SK-N-SH (cell line): ENCODE results near the gene EPB41L1. TPM values are rescaled to one million over a fixed set of nuclear protein-coding genes. Genes with fewer than 3 reads are reported as not detected.

Source experiments
- CTCF ChIA-PET: fragments of 300-600, 350-600 bp; formaldehyde crosslinking; extraction: SDS; loops from one replicate; lab custom pipeline; 2021; lab: Yijun Ruan, JAX
- POLR2A ChIA-PET: fragments of 350-600 bp; sonication (Branson Sonifier 250); formaldehyde crosslinking; extraction: SDS; loops from one replicate; lab custom pipeline; 2020; ENCODE audit warnings: antibody characterized with exemption, inconsistent platforms; lab: Yijun Ruan, JAX
- DNase-seq: peaks from one replicate; pipeline ENCODE4 v3.0.0; 2012
- H2AFZ ChIP-seq: fragments of 200-600 bp; sonication (generic); 2 replicates; pipeline ENCODE4 v1.8.1; 2016; ENCODE audit warnings: antibody characterized with exemption, mild to moderate bottlenecking, low read depth
- H3F3A ChIP-seq: fragments of 200-600 bp; sonication (generic); replicated peaks from 2 replicates; pipeline ENCODE3; 2016; ENCODE audit warnings: antibody characterized with exemption, mild to moderate bottlenecking; ENCODE audit not compliant: insufficient read depth
- H3K27ac ChIP-seq, 2 experiments: fragments of 200-500 bp in 1 of 2; fragments of 200-600 bp in 1 of 2; sonication (Bioruptor generic) in 1 of 2; sonication (generic), shearing (Covaris generic) in 1 of 2; 2 replicates each; pipeline versions ENCODE4 v1.5.1 to v1.6.1; 2014 to 2016; ENCODE audit warnings: low read depth in 2 of 2, inconsistent platforms in 1 of 2, low read length in 1 of 2, mild to moderate bottlenecking in 1 of 2, mixed read lengths in 1 of 2
- H3K27me3 ChIP-seq: fragments of 200-600 bp; sonication (generic), shearing (Covaris generic); 2 replicates; pipeline ENCODE4 v1.6.1; 2016; ENCODE audit warnings: mixed run types; ENCODE audit not compliant: insufficient read depth
- H3K36me3 ChIP-seq, 2 experiments: fragments of 200-500 bp in 1 of 2; fragments of 200-600 bp in 1 of 2; sonication (Bioruptor generic) in 1 of 2; sonication (generic) in 1 of 2; replicated peaks in 1 of 2; 2 replicates each; pipeline versions ENCODE3 to v1.5.1; 2014 to 2016; ENCODE audit warnings: low read length in 1 of 2, mild to moderate bottlenecking in 1 of 2; ENCODE audit not compliant: insufficient read depth in 2 of 2, control insufficient read depth in 1 of 2
- H3K4me1 ChIP-seq, 2 experiments: fragments of 200-500 bp in 1 of 2; fragments of 200-600 bp in 1 of 2; sonication (Bioruptor generic) in 1 of 2; sonication (generic), shearing (Covaris generic) in 1 of 2; 2 replicates each; pipeline versions ENCODE4 v1.5.1 to v1.6.1; 2014 to 2016; ENCODE audit warnings: low read depth in 1 of 2, low read length in 1 of 2, mixed run types in 1 of 2; ENCODE audit not compliant: insufficient read depth in 2 of 2, control insufficient read depth in 1 of 2
- H3K4me2 ChIP-seq: fragments of 200-600 bp; sonication (generic), shearing (Covaris generic); 2 replicates; pipeline ENCODE4 v1.6.1; 2017; ENCODE audit warnings: mixed run types
- H3K4me3 ChIP-seq, 2 experiments: fragments of 200-500 bp in 1 of 2; fragments of 200-600 bp in 1 of 2; sonication (Bioruptor generic) in 1 of 2; sonication (generic), shearing (Covaris generic) in 1 of 2; 2 replicates each; pipeline versions ENCODE4 v1.5.1 to v1.8.1; 2014 to 2016; ENCODE audit warnings: low read depth in 2 of 2, inconsistent platforms in 1 of 2, low read length in 1 of 2, mild to moderate bottlenecking in 1 of 2, mixed read lengths in 1 of 2, moderate library complexity in 1 of 2
- H3K79me2 ChIP-seq: fragments of 200-600 bp; sonication (generic); 2 replicates; pipeline ENCODE4 v1.8.1; 2017; ENCODE audit warnings: mild to moderate bottlenecking; ENCODE audit not compliant: insufficient read depth
- H3K9ac ChIP-seq: fragments of 200-600 bp; sonication (generic); 2 replicates; pipeline ENCODE4 v1.6.1; 2017; ENCODE audit warnings: mixed run types
- H3K9me2 ChIP-seq: fragments of 200-600 bp; sonication (generic); 2 replicates; pipeline ENCODE4 v1.6.1; 2017; ENCODE audit warnings: mixed run types
- H3K9me3 ChIP-seq: fragments of 200-600 bp; sonication (generic); 2 replicates; pipeline ENCODE4 v1.6.1; 2017; ENCODE audit warnings: mixed run types, mild to moderate bottlenecking, moderate library complexity
- H4K20me1 ChIP-seq: fragments of 200-600 bp; sonication (generic); 2 replicates; pipeline ENCODE4 v1.6.1; 2017; ENCODE audit warnings: mild to moderate bottlenecking, mixed run types; ENCODE audit not compliant: insufficient read depth
- CTCF ChIP-seq: fragments of 200-600 bp; sonication (generic); IDR thresholded peaks from 2 replicates; pipeline ENCODE4 v1.6.1; 2017; ENCODE audit warnings: antibody characterized with exemption, mild to moderate bottlenecking, moderate library complexity
- ELF1 ChIP-seq: IDR thresholded peaks from 2 replicates; pipeline ENCODE4 v1.4.0; 2012
- EZH2phosphoT487 ChIP-seq: fragments of 200-600 bp; sonication (generic); IDR thresholded peaks from 2 replicates; pipeline ENCODE4 v1.6.1; 2017; ENCODE audit warnings: low read depth, mixed run types, mild to moderate bottlenecking, antibody characterized with exemption, moderate library complexity, borderline replicate concordance
- FOSL2 ChIP-seq: IDR thresholded peaks from 2 replicates; pipeline ENCODE4 v1.4.0; 2012; ENCODE audit warnings: low read depth, mild to moderate bottlenecking, moderate library complexity, borderline replicate concordance
- FOXJ3 ChIP-seq: sonication (generic); formaldehyde crosslinking; IDR thresholded peaks from 2 replicates; pipeline ENCODE4 v1.5.1; 2020; ENCODE audit warnings: mild to moderate bottlenecking, missing genetic modification reagents
- GABPA ChIP-seq: IDR thresholded peaks from 2 replicates; pipeline ENCODE4 v1.4.0; 2012; ENCODE audit warnings: low read depth, mild to moderate bottlenecking
- GATA2 ChIP-seq: sonication (generic); formaldehyde crosslinking; IDR thresholded peaks from 2 replicates; pipeline ENCODE4 v1.5.0; 2020; ENCODE audit warnings: mild to moderate bottlenecking, missing genetic modification reagents
- IRF3 ChIP-seq: fragments of 150-350 bp; IDR thresholded peaks from 2 replicates; pipeline ENCODE4 v1.6.1; 2016; ENCODE audit warnings: mild to moderate bottlenecking, low read depth, low read length
- MAX ChIP-seq: IDR thresholded peaks from 2 replicates; pipeline ENCODE4 v1.4.0; 2012; ENCODE audit warnings: low read depth
- MEF2A ChIP-seq: IDR thresholded peaks from 2 replicates; pipeline ENCODE4 v1.4.0; 2012; ENCODE audit warnings: low read depth, borderline replicate concordance
- MXI1 ChIP-seq: IDR thresholded peaks from 2 replicates; pipeline ENCODE4 v1.6.1; 2012; ENCODE audit warnings: mild to moderate bottlenecking, low read depth, low read length, improper control_type of control experiment
- NFIC ChIP-seq: IDR thresholded peaks from 2 replicates; pipeline ENCODE4 v1.4.0; 2012; ENCODE audit warnings: borderline replicate concordance
- NRF1 ChIP-seq: IDR thresholded peaks from 2 replicates; pipeline ENCODE4 v1.6.1; 2012; ENCODE audit warnings: low read depth, mild to moderate bottlenecking, low read length
- PBX3 ChIP-seq: IDR thresholded peaks from 2 replicates; pipeline ENCODE4; 2012
- RAD21 ChIP-seq: IDR thresholded peaks from 2 replicates; pipeline ENCODE4 v1.6.1; 2012; ENCODE audit warnings: mild to moderate bottlenecking, low read length
- REST ChIP-seq: IDR thresholded peaks from 2 replicates; pipeline ENCODE4 v1.6.1; 2012; ENCODE audit warnings: mild to moderate bottlenecking, low read depth, low read length, moderate library complexity
- SMC3 ChIP-seq: IDR thresholded peaks from 2 replicates; pipeline ENCODE4 v1.6.1; 2012; ENCODE audit warnings: low read depth, low read length, improper control_type of control experiment
- TAF1 ChIP-seq: IDR thresholded peaks from 2 replicates; pipeline ENCODE4 v1.6.1; 2012; ENCODE audit warnings: low read depth, mild to moderate bottlenecking, low read length, moderate library complexity, borderline replicate concordance
- USF1 ChIP-seq: IDR thresholded peaks from 2 replicates; pipeline ENCODE4 v1.4.0; 2012; ENCODE audit warnings: low read depth, borderline replicate concordance
- YY1 ChIP-seq: IDR thresholded peaks from 2 replicates; pipeline ENCODE4 v1.4.0; 2012; ENCODE audit warnings: low read depth, mild to moderate bottlenecking
- WGBS: methylation state at CpG from one replicate; pipeline ENCODE4 v1.1.6; 2017; ENCODE audit warnings: low lambda C conversion rate; 5-methylcytosine and 5-hydroxymethylcytosine counted together
- polyA plus RNA-seq, 3 experiments: library from polyadenylated mRNA; depleted of rRNA; stranded (reverse); fragments of >200 nt; gene quantifications; 2 replicates each; pipeline ENCODE4 v1.2.3, GENCODE V29; 2012

EPB41L1 gene
- polyA plus RNA-seq, 1 of the 3 experiments (the other 2 are of a cell fraction): 26.1 TPM

GRCh38 chr20:36120991-36121390, 33.5 kb upstream of the EPB41L1 start:
- WGBS: 83% methylated on average over 7 of the region's 7 CpGs
- TF ChIP-seq GATA2 (CRISPR knock-in tag) (no peak), MEF2A (no peak), NRF1 (no peak), TAF1 (no peak), MAX (no peak), REST (no peak), EZH2phosphoT487 (no peak), RAD21 (no peak), IRF3 (no peak), FOSL2 (no peak), FOXJ3 (no peak), ELF1 (no peak), MXI1 (no peak), USF1 (no peak), SMC3 (no peak), NFIC (no peak), YY1 (no peak), GABPA (no peak), CTCF (no peak), PBX3 (no peak)
- TF ChIP-seq, all 33 proteins: peak for 0
- CTCF ChIA-PET: interaction anchor here (1.1 kb wide), 2 partner anchors 17 to 126 kb away, joined by 3 to 5 read pairs; no protein-coding TSS in a partner anchor

More at GRCh38 chr20:36120991-36121390, 33.5 kb upstream of the EPB41L1 start:
- Histone ChIP-seq H3K27ac (no peak overlapping the region), H3K9ac (no peak overlapping the region), H3K79me2 (no peaks in the 10 kb centered on the region), H3K4me2 (no peak overlapping the region), H3K9me3 (no peaks in the 10 kb centered on the region), H3K9me2 (no peaks in the 10 kb centered on the region), H3K27me3 (no peaks in the 10 kb centered on the region), H3K36me3 (no peaks in the 10 kb centered on the region), H3F3A (peaks cover 7% of the 10 kb centered on the region), H3K4me3 (no peak overlapping the region), H2AFZ (no peak overlapping the region), H3K4me1 (no peaks in the 10 kb centered on the region), H4K20me1 (no peaks in the 10 kb centered on the region)
- DNase-seq: no peak
- POLR2A ChIA-PET: no interaction called here
